GM12878 (cell line): Measurements from ENCODE around the gene PSPN. TPM values are rescaled to one million over a fixed set of nuclear protein-coding genes. Genes with fewer than 3 reads are reported as not detected.

ENCODE experiments used
- ATAC-seq: fragments of 200-7000 bp; cut with Tn5 transposase; 3 replicates; pipeline ENCODE4 v1.9.1; 2020; ENCODE audit warnings: mild to moderate bottlenecking, moderate library complexity
- BruUV-seq: library from RNA; stranded (reverse); fragments of 400-500 nt; replicated peaks from 2 replicates; lab custom pipeline; 2021; lab: Mats Ljungman, UMichigan
- CTCF ChIA-PET: fragments of 300-600 bp; sonication (Branson Sonifier 250); formaldehyde crosslinking; extraction: SDS; loops from one replicate; lab custom pipeline; 2021; ENCODE audit warnings: inconsistent platforms; lab: Yijun Ruan, JAX
- POLR2A ChIA-PET: fragments of 350-600 bp; formaldehyde crosslinking; extraction: SDS; loops from one replicate; lab custom pipeline; 2021; ENCODE audit warnings: inconsistent platforms; lab: Charles Lee
- RAD21 ChIA-PET: fragments of 300-600 bp; sonication (Branson Sonifier 250); formaldehyde crosslinking; loops from one replicate; lab custom pipeline; 2023; ENCODE audit warnings: antibody characterized with exemption; ENCODE audit not compliant: unreplicated experiment; lab: Charles Lee
- SMC1A ChIA-PET: fragments of 300-600 bp; sonication (Branson Sonifier 250); formaldehyde crosslinking; loops from one replicate; lab custom pipeline; 2023; ENCODE audit not compliant: unreplicated experiment, uncharacterized antibody; lab: Charles Lee
- DNase-seq: peaks from one replicate; pipeline ENCODE4 v3.0.0-alpha.2; 2011; ENCODE audit warnings: low read depth, low spot score
- FAIRE-seq: peaks from 3 replicates; lab custom pipeline; 2011; peaks lifted over from hg19 to GRCh38; lab: Jason Lieb, UNC
- H2AFZ ChIP-seq: 2 replicates; pipeline ENCODE4 v1.6.0; 2011; ENCODE audit warnings: low read depth, low read length, control low read depth; ENCODE audit not compliant: control insufficient read depth
- H3K27ac ChIP-seq: 2 replicates; pipeline ENCODE4 v1.5.1; 2011; ENCODE audit warnings: control low read depth; ENCODE audit not compliant: control insufficient read depth, insufficient read depth
- H3K27me3 ChIP-seq, 2 experiments: replicated peaks in 1 of 2; 2 replicates each; pipeline versions ENCODE4 v1.6.0 to v1.6.1; 2011; ENCODE audit warnings: low read length in 1 of 2; ENCODE audit not compliant: control insufficient read depth in 2 of 2, insufficient read depth in 2 of 2
- H3K36me3 ChIP-seq, 2 experiments: 2 replicates each; pipeline ENCODE4 v1.5.1; 2011; ENCODE audit warnings: low read length in 1 of 2; ENCODE audit not compliant: control insufficient read depth in 2 of 2, insufficient read depth in 2 of 2
- H3K4me1 ChIP-seq: 2 replicates; pipeline ENCODE4 v1.6.1; 2011; ENCODE audit warnings: mild to moderate bottlenecking, low read length, moderate library complexity, mixed read lengths; ENCODE audit not compliant: control insufficient read depth, insufficient read depth
- H3K4me2 ChIP-seq: 2 replicates; pipeline ENCODE4 v1.6.0; 2011; ENCODE audit warnings: control low read depth; ENCODE audit not compliant: control insufficient read depth, insufficient read depth
- H3K4me3 ChIP-seq: fragments of 200-600 bp; sonication (generic); 2 replicates; pipeline ENCODE4 v1.5.1; 2016
- H3K79me2 ChIP-seq: 2 replicates; pipeline ENCODE4 v1.6.0; 2011; ENCODE audit warnings: low read length; ENCODE audit not compliant: control insufficient read depth, insufficient read depth
- H3K9ac ChIP-seq: 2 replicates; pipeline ENCODE4 v1.8.0; 2011; ENCODE audit warnings: low read length, control low read depth, mixed read lengths; ENCODE audit not compliant: control insufficient read depth, insufficient read depth
- H3K9me3 ChIP-seq: replicated peaks from 3 replicates; pipeline ENCODE4 v1.5.1; 2011; ENCODE audit warnings: mild to moderate bottlenecking, low read length; ENCODE audit not compliant: control insufficient read depth, insufficient read depth
- H4K20me1 ChIP-seq: 2 replicates; pipeline ENCODE4 v1.6.0; 2011; ENCODE audit not compliant: control insufficient read depth, insufficient read depth
- IRF4 ChIP-seq: IDR thresholded peaks from 2 replicates; pipeline ENCODE4 v1.6.1; 2011; ENCODE audit warnings: low read depth, low read length
- LARP7 ChIP-seq: fragments of 450-650 bp; IDR thresholded peaks from 2 replicates; pipeline ENCODE4 v1.6.1; 2017; ENCODE audit warnings: mild to moderate bottlenecking
- MTA3 ChIP-seq: IDR thresholded peaks from 2 replicates; pipeline ENCODE4 v1.6.1; 2012; ENCODE audit warnings: low read length, inconsistent platforms, borderline replicate concordance
- SRF ChIP-seq, 2 experiments: IDR thresholded peaks; 2 replicates each; pipeline ENCODE4 v1.6.1; 2011; ENCODE audit warnings: low read depth in 2 of 2, low read length in 2 of 2, mild to moderate bottlenecking in 1 of 2, moderate library complexity in 1 of 2
- TARDBP ChIP-seq: IDR thresholded peaks from 2 replicates; pipeline ENCODE4 v1.6.1; 2016; ENCODE audit warnings: borderline replicate concordance
- WGBS: methylation state at CpG from one replicate; pipeline ENCODE4 v1.1.6; 2016; ENCODE audit warnings: low lambda C conversion rate; ENCODE audit not compliant: insufficient replicate concordance, insufficient coverage; ENCODE audit errors: missing lambda C conversion rate; 5-methylcytosine and 5-hydroxymethylcytosine counted together
- in situ Hi-C: fragments of 300-500 bp; cut with MboI; formaldehyde crosslinking; loops from 9 replicates; pipeline ENCODE4 v1.14.3; 2018; ENCODE audit warnings: mixed read lengths
- intact Hi-C: fragments of 100-400 bp; cut with micrococcal nuclease; formaldehyde crosslinking; loops from one replicate; pipeline ENCODE4 v1.14.2; 2022; ENCODE audit not compliant: unreplicated experiment
- polyA plus RNA-seq, 11 experiments: library from polyadenylated mRNA; depleted of rRNA in 4 of 11; unstranded in 6 of 11; stranded (reverse) in 5 of 11; fragments of >200 nt; fragmentation: Nextera tagmentation in 4 of 11; fragmentation: Illumina TruSeq in 1 of 11; extraction: Ambion mirVana in 4 of 11; extraction: Trizol in 1 of 11; gene quantifications; 1 replicate in 1 of 11; 2 replicates in 10 of 11; pipeline versions ENCODE4 v1.2.1 to v1.2.3, GENCODE V29; 2011 to 2016; ENCODE audit warnings: inconsistent platforms in 2 of 11, missing spikeins in 2 of 11, low read depth in 1 of 11
- total RNA-seq, 4 experiments: library from RNA; depleted of rRNA in 3 of 4; stranded (reverse); fragments of >200 nt in 3 of 4; fragmentation: Illumina TruSeq in 1 of 4; extraction: Trizol in 1 of 4; gene quantifications; 2 replicates each; pipeline versions ENCODE4 v1.2.1 to v1.2.3, GENCODE V29; 2013 to 2021

The PSPN gene
- total and polyA plus RNA-seq, 10 of the 15 experiments (the other 5 are each of a cell fraction or from before 2014, with no cell fraction given), result 0.27 to 1.2 (median 0.66) TPM

DNA sequence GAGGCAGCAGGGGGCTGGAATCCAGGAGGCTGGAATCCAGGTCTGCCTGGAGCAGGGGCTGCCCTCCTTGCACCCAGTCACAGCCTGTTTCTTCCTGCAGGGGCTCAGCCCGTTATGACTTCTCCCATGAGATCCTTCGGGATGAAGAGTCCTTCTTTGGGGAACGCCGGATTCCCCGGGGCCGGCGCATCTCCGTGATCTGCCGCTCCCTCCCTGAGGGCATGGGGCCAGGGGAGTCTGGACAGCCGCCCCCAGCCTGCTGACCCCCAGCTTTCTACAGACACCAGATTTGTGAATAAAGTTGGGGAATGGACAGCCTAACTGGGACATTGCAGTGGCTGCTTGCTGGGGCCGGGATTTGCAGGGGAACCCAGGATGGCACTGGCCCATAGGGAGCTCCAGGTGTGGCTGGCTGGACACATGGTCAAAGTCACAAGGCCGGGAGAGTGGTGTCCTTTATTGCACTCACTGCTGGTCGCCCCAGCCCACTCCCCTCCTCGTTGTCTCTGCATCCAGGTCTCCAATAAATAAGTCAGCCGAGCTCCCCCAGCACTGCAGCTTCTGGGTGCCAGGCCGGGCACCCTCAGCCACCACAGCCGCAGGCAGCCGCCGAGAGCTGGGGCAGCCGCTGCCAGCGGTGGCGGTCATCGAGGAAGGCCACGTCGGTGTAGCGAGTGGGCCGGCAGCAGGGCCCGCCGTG, 872 bp downstream of the PSPN start:
- FAIRE-seq (no peak), DNase-seq (no peak), ATAC-seq (no peak)
- H2AFZ ChIP-seq, result no peak overlapping the region
- no peaks in the 10 kb centered on the region for H4K20me1 ChIP-seq
- H3K27me3 ChIP-seq, result no peaks in the 10 kb centered on the region
- no peaks in the 10 kb centered on the region; the same call in 1 of the 2 replicates for H3K79me2 ChIP-seq
- TSS peak; percentile 64 for BruUV-seq
- H3K4me2 ChIP-seq, result no peak overlapping the region
- in situ Hi-C loops (no loop called here), intact Hi-C loops (no loop called here)
- peaks cover 2% of the 10 kb centered on the region; the same call in 1 of the 2 replicates for H3K4me1 ChIP-seq
- no peaks in the 10 kb centered on the region; the same call in 2 of the 3 replicates for H3K9me3 ChIP-seq
- peaks cover 1 to 3% of the 10 kb centered on the region in 2 experiments; a peak in 3 of 4 replicates for H3K36me3 ChIP-seq
- TF ChIP-seq SRF (IDR thresholded peaks at IDR 0.05; ENCODE audit: low read depth in 2 of 2, low read length in 2 of 2), result 0 out of 4 replicates have a peak, but pooled peaks of 1 of the 2 experiments have one; percentile 15
- no peak for TF ChIP-seq IRF4
- SMC1A ChIA-PET, result no interaction called here
- RAD21 ChIA-PET, result no interaction called here
- POLR2A ChIA-PET, result no interaction called here
- H3K27ac ChIP-seq, result no peak overlapping the region
- no peak overlapping the region for H3K9ac ChIP-seq
- no peak overlapping the region for H3K4me3 ChIP-seq
- WGBS, result 94% methylated on average over 29 of the region's 29 CpGs
- CTCF ChIA-PET, result no interaction called here

DNA sequence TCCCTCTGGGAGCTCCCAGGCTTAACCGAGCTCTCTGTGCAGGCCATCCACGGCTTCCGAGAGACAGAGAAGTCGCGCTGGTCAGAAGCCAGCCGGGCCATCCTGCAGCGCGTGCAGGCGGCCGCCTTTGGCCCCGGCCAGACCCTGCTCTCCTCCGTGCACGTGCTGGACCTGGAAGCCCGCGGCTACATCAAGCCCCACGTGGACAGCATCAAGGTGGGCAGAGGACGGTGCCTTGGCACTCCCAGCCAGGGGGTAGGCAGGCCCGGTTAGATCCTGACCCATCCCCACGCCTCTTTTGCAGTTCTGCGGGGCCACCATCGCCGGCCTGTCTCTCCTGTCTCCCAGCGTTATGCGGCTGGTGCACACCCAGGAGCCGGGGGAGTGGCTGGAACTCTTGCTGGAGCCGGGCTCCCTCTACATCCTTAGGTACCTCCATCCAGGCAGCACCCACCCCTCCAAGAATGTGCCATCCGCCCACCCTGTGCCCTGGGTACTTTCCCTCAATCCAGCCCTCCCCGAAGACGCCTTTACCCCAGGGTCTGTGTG, 1.5 kb downstream of the PSPN start:
- peaks cover 2% of the 10 kb centered on the region; the same call in 1 of the 2 replicates for H3K4me1 ChIP-seq
- ChIA-PET POLR2A (interaction anchor here (0.7 kb wide), 1 partner anchor 50 kb away, joined by 3 read pairs; the partner anchor contains the start of gene KHSRP), CTCF (interaction anchor here (1.0 kb wide), 1 partner anchor 156 kb away, joined by 3 read pairs; no protein-coding TSS in a partner anchor), SMC1A (no interaction called here)
- WGBS, result 98% methylated on average over 28 of the region's 29 CpGs
- H3K4me2 ChIP-seq, result peak overlapping the region; percentile 75; the same call in 1 of the 2 replicates
- no peaks in the 10 kb centered on the region for H3K27me3 ChIP-seq
- intact Hi-C loops, result no loop called here
- H4K20me1 ChIP-seq, result no peaks in the 10 kb centered on the region
- H3K9ac ChIP-seq, result no peak overlapping the region
- DNase-seq (no peak), FAIRE-seq (no peak), ATAC-seq (no peak)
- no TSS peak for BruUV-seq
- H3K27ac ChIP-seq, result no peak overlapping the region
- H3K79me2 ChIP-seq, result no peaks in the 10 kb centered on the region; the same call in 1 of the 2 replicates
- H3K36me3 ChIP-seq, result no peaks in the 10 kb centered on the region; a peak in 3 of 4 replicates
- no peaks in the 10 kb centered on the region for H3K9me3 ChIP-seq
- H3K4me3 ChIP-seq, result no peak overlapping the region
- no peak for TF ChIP-seq TARDBP
- TF ChIP-seq LARP7, result 0 out of 2 replicates have a peak, but pooled peaks have one; percentile 11
- TF ChIP-seq MTA3, result no peak
- TF ChIP-seq, all 136 proteins: peak for 1
- RAD21 ChIA-PET, result interaction anchor here (0.7 to 1.2 kb wide), 2 partner anchors 13 to 50 kb away, joined by 3 read pairs; partner anchors contain the start of gene CLPP
- in situ Hi-C loops, result no loop called here
- H2AFZ ChIP-seq, result no peak overlapping the region
